HG02973 (cell line): Measurements from ENCODE around the gene C1RL.

Source experiments
- ATAC-seq: cut with Tn5 transposase; IDR thresholded peaks from one replicate; pipeline ENCODE4 v1.9.1; 2021; ENCODE audit warnings: moderate library complexity; ENCODE audit not compliant: unreplicated experiment

Gene C1RL

GRCh38 chr12:7139200-7139599, 30.2 kb upstream of the C1RL start:
- ATAC-seq = no peak

- no peak for ATAC-seq
Measured at GRCh38 chr12:7137908-7138307, 28.9 kb upstream of the C1RL start.

GRCh38 chr12:7136676-7137075, 27.7 kb upstream of the C1RL start:
- no peak for ATAC-seq

- no peak for ATAC-seq
Measured at GRCh38 chr12:7136071-7136470, 27.1 kb upstream of the C1RL start.

GRCh38 chr12:7134396-7135166, 25.6 kb upstream of the C1RL start:
- ATAC-seq = no peak

- ATAC-seq = no peak
Measured at GRCh38 chr12:7131502-7131866, 22.5 kb upstream of the C1RL start.

- no peak for ATAC-seq
Measured at GRCh38 chr12:7130701-7131501, 21.9 kb upstream of the C1RL start.

GRCh38 chr12:7129872-7130691, 21.1 kb upstream of the C1RL start, which contains the start of gene CLSTN3:
CLSTN3 (plus strand) TSS chr12:7130371; CDS start chr12:7130649, 278 bp downstream.
- peak; percentile 68 for ATAC-seq

- no peak for ATAC-seq
Measured at GRCh38 chr12:7129287-7129871, 20.4 kb upstream of the C1RL start.

GRCh38 chr12:7128681-7129286, 19.8 kb upstream of the C1RL start, which contains the start of gene RBP5:
RBP5 (minus strand) TSS chr12:7128889; CDS start chr12:7128775, 114 bp downstream.
- ATAC-seq = no peak

GRCh38 chr12:7127916-7128626, 19.1 kb upstream of the C1RL start:
- no peak for ATAC-seq

- ATAC-seq = no peak
Measured at GRCh38 chr12:7125632-7126227, 16.7 kb upstream of the C1RL start.

GRCh38 chr12:7123806-7124522, 14.9 kb upstream of the C1RL start:
- no peak for ATAC-seq

GRCh38 chr12:7122811-7123769, 14.1 kb upstream of the C1RL start:
- no peak for ATAC-seq

GRCh38 chr12:7121324-7121723, 12.3 kb upstream of the C1RL start:
- ATAC-seq = no peak

- ATAC-seq = no peak
Measured at GRCh38 chr12:7120166-7120565, 11.2 kb upstream of the C1RL start.

- no peak for ATAC-seq
Measured at GRCh38 chr12:7118881-7119280, 9.9 kb upstream of the C1RL start.

GRCh38 chr12:7117670-7118069, 8.7 kb upstream of the C1RL start:
- no peak for ATAC-seq
